22Rv1 (cell line): ENCODE data around the gene NUP98.

Experiments used
- CTCF ChIP-seq: fragments of 450-650 bp; IDR thresholded peaks from 2 replicates; pipeline ENCODE4 v1.5.1; 2017; ENCODE audit warnings: mild to moderate bottlenecking
- ZFX ChIP-seq: fragments of 450-650 bp; IDR thresholded peaks from 2 replicates; pipeline ENCODE4 v1.6.1; 2017; ENCODE audit warnings: antibody characterized with exemption, borderline replicate concordance

GRCh38 chr11:3753110-3753509, 44.2 kb downstream of the NUP98 start:
- TF ChIP-seq CTCF (no peak), ZFX (no peak)
